HCEC 1CT (cell line): ENCODE data around the gene KIF6.

Source experiments
- DNase-seq: peaks from one replicate; pipeline ENCODE4 v3.0.0-alpha.2; 2017

KIF6 gene

GRCh38 chr6:39585641-39586040 is 139.6 kb downstream of the KIF6 start:
- DNase-seq: no peak

GRCh38 chr6:39577446-39578165 is 147.6 kb downstream of the KIF6 start:
- DNase-seq: no peak

GRCh38 chr6:39576556-39577303 is 148.5 kb downstream of the KIF6 start:
- DNase-seq: no peak

- no peak for DNase-seq
Observed at GRCh38 chr6:39574991-39575390, 150.2 kb downstream of the KIF6 start.

- no peak for DNase-seq
Observed at GRCh38 chr6:39573541-39573940, 151.7 kb downstream of the KIF6 start.

GRCh38 chr6:39572661-39573340 is 152.4 kb downstream of the KIF6 start:
- DNase-seq: no peak

GRCh38 chr6:39568896-39569295 is 156.3 kb downstream of the KIF6 start:
- DNase-seq: no peak

GRCh38 chr6:39567091-39567490 is 158.1 kb downstream of the KIF6 start:
- DNase-seq: no peak

- no peak for DNase-seq
Observed at GRCh38 chr6:39566456-39566855, 158.8 kb downstream of the KIF6 start.

GRCh38 chr6:39565956-39566355 is 159.3 kb downstream of the KIF6 start:
- DNase-seq: no peak

- DNase-seq: no peak
Observed at GRCh38 chr6:39563566-39564311, 161.5 kb downstream of the KIF6 start.

GRCh38 chr6:39561536-39562266 is 163.5 kb downstream of the KIF6 start:
- DNase-seq: no peak

- DNase-seq: no peak
Observed at GRCh38 chr6:39560915-39561314, 164.3 kb downstream of the KIF6 start.

GRCh38 chr6:39558591-39559190 is 166.5 kb downstream of the KIF6 start:
- no peak for DNase-seq

- no peak for DNase-seq
Observed at GRCh38 chr6:39558079-39558478, 167.1 kb downstream of the KIF6 start.

- DNase-seq: no peak
Observed at GRCh38 chr6:39555136-39555535, 170.1 kb downstream of the KIF6 start.

- no peak for DNase-seq
Observed at GRCh38 chr6:39553860-39554802, 171.1 kb downstream of the KIF6 start.

GRCh38 chr6:39553029-39553428 is 172.2 kb downstream of the KIF6 start:
- DNase-seq: no peak

GRCh38 chr6:39550191-39550590 is 175.0 kb downstream of the KIF6 start:
- no peak for DNase-seq

- no peak for DNase-seq
Observed at GRCh38 chr6:39546731-39547130, 178.5 kb downstream of the KIF6 start.

- DNase-seq: no peak
Observed at GRCh38 chr6:39543950-39544349, 181.3 kb downstream of the KIF6 start.
